AG04450 (cell line): Measurements from ENCODE around the gene SPCS2. TPM values are rescaled to one million over a fixed set of nuclear protein-coding genes. Genes with fewer than 3 reads are reported as not detected.
A peak's percentile ranks its signal among the peaks of the same experiment; 100 is the strongest.
"Not testable (repeated sequence)": the region's sequence is repeated elsewhere in the genome, so short reads cannot be mapped to it uniquely, and the experiment has no call there.

Source experiments
- CTCF ChIA-PET: fragments of 300-600, 350-600 bp; formaldehyde crosslinking; extraction: SDS; loops from one replicate; lab custom pipeline; 2022; ENCODE audit warnings: antibody characterized with exemption, inconsistent platforms; lab: Charles Lee
- POLR2A ChIA-PET: fragments of 350-600 bp; formaldehyde crosslinking; extraction: SDS; loops from one replicate; lab custom pipeline; 2021; ENCODE audit warnings: antibody characterized with exemption, inconsistent platforms; lab: Yijun Ruan, JAX
- DNase-seq: peaks from one replicate; pipeline ENCODE4 v3.0.0-alpha.2; 2011; ENCODE audit warnings: low read depth, low spot score
- H3K27ac ChIP-seq: one replicate; pipeline ENCODE4 v1.5.1; 2012; ENCODE audit warnings: low read depth, low read length, control low read depth
- H3K27me3 ChIP-seq: one replicate; pipeline ENCODE4 v1.6.0; 2012; ENCODE audit warnings: low read length; ENCODE audit not compliant: control insufficient read depth, insufficient read depth
- H3K4me3 ChIP-seq: 2 replicates; pipeline ENCODE4 v1.5.1; 2011; ENCODE audit warnings: mild to moderate bottlenecking, low read depth, low read length, control low read depth
- H3K9me3 ChIP-seq: 2 replicates; pipeline ENCODE4 v1.5.1; 2012; ENCODE audit warnings: low read length; ENCODE audit not compliant: control insufficient read depth, insufficient read depth
- polyA plus RNA-seq: library from polyadenylated mRNA; depleted of rRNA; stranded (reverse); fragments of >200 nt; gene quantifications from 2 replicates; pipeline ENCODE4 v1.2.3, GENCODE V29; 2011
- TF ChIP-seq, protein P1 (sequence below): IDR thresholded peaks from 2 replicates; pipeline ENCODE4 v1.5.1; 2011; ENCODE audit warnings: low read depth, low read length, control low read depth, inconsistent platforms

SPCS2 gene
- polyA plus RNA-seq, 1 experiment: 195 TPM

DNA sequence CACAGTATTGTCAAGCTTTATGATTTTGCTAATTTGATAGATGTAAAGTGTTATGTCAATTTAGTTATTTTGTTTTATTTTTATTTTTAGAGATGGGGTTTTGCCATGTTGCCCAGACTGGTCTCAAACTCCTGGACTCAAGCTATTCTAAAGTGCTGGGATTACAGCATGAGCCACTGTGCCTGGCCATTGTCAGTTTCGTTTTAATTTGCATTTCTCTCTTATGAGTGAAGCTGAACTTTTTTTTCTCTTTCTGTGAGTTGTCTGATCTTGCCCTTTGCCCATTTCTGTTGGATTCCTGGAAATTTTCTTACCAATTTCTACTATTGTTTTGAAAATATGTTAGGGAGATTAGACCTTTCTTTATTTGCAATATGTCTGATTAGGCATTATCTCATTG, 55.1 kb downstream of the SPCS2 start:
- no peaks in the 10 kb centered on the region for H3K27me3 ChIP-seq
- H3K4me3 ChIP-seq: no peak overlapping the region
- POLR2A ChIA-PET: no interaction called here
- CTCF ChIA-PET: interaction anchor here (0.5 to 0.9 kb wide), 4 partner anchors 19 to 337 kb away, joined by 3 to 4 read pairs (median 4); no protein-coding TSS in a partner anchor
- H3K27ac ChIP-seq: no peak overlapping the region
- no peaks in the 10 kb centered on the region for H3K9me3 ChIP-seq
- TF ChIP-seq, protein P1, sequence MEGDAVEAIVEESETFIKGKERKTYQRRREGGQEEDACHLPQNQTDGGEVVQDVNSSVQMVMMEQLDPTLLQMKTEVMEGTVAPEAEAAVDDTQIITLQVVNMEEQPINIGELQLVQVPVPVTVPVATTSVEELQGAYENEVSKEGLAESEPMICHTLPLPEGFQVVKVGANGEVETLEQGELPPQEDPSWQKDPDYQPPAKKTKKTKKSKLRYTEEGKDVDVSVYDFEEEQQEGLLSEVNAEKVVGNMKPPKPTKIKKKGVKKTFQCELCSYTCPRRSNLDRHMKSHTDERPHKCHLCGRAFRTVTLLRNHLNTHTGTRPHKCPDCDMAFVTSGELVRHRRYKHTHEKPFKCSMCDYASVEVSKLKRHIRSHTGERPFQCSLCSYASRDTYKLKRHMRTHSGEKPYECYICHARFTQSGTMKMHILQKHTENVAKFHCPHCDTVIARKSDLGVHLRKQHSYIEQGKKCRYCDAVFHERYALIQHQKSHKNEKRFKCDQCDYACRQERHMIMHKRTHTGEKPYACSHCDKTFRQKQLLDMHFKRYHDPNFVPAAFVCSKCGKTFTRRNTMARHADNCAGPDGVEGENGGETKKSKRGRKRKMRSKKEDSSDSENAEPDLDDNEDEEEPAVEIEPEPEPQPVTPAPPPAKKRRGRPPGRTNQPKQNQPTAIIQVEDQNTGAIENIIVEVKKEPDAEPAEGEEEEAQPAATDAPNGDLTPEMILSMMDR: no peak
- no peak for DNase-seq

DNA sequence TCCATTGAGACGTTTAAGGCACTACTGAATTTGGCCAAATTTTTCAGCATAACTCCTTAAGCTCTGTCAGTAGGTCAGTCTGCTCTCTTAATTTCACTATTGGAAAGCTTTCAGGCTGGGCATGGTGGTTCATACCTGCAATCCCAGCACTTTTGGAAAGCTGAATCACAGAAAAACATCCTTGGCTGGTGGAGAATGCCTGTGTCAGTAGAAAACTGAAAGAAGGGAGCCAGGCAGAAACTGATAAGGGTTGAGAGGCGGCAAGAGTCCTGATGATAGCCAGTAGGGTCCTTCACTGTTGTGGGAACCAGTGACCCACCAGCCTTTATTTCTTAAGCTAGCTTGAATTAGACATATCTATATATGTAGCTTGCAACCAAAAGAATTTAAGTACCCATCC, 62.3 kb downstream of the SPCS2 start:
- no peak for DNase-seq
- H3K27ac ChIP-seq: no peak overlapping the region
- no peaks in the 10 kb centered on the region for H3K9me3 ChIP-seq
- no peak overlapping the region for H3K4me3 ChIP-seq
- ChIA-PET CTCF (interaction anchor here (0.7 to 3.9 kb wide), 5 partner anchors 11 to 237 kb away, joined by 3 to 21 read pairs (median 5); no protein-coding TSS in a partner anchor), POLR2A (no interaction called here)
- no peaks in the 10 kb centered on the region for H3K27me3 ChIP-seq
- TF ChIP-seq, protein P1: no peak

DNA sequence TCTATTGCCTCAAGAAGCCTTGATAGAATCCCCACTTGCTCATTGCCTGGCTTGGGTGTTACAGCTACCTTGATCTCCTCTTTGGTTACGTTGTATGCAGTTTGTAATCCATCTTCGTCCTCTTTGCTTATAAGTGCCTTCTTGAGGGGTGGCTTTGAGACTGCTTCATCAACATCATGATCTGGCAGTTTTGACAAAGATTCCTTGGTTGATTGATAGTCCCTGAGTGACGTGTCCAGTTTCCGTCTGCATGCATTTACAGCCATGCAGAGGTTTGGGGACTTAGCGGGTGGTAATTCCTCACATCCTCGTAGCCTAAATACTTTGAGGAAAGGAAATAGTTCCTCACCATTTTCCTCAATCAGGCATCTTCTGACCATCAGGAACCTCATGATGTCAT, 62.8 kb downstream of the SPCS2 start:
- TF ChIP-seq, protein P1: no peak
- ChIA-PET POLR2A (no interaction called here), CTCF (interaction anchor here (0.8 to 3.9 kb wide), 4 partner anchors 10 to 237 kb away, joined by 5 to 24 read pairs (median 16); no protein-coding TSS in a partner anchor)
- no peaks in the 10 kb centered on the region for H3K9me3 ChIP-seq
- DNase-seq: no peak
- no peaks in the 10 kb centered on the region for H3K27me3 ChIP-seq
- no peak overlapping the region for H3K27ac ChIP-seq
- H3K4me3 ChIP-seq: no peak overlapping the region

DNA sequence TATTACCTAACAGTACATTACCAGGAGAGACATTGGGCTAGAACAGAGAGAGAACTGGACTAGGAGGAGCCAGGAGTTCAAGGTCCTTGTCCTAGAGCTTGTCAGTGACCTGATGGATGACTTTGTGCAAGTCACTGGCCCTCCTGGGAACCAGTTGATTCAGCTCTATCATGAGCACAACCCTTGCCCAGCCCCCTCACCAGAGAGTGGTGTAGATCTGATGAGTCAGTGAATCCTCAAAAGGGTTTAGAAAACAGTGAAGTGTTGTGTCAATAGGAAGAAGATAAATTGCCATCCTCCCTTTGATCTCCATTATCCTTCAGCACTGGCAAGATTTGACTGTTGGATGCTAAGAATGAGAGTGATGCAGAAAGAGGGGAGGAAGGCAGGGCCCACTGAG, 64.0 kb downstream of the SPCS2 start:
- Histone ChIP-seq H3K27me3 (no peaks in the 10 kb centered on the region), H3K9me3 (no peaks in the 10 kb centered on the region), H3K27ac (peak overlapping the region; percentile 72), H3K4me3 (no peak overlapping the region)
- TF ChIP-seq, protein P1: no peak
- no peak for DNase-seq
- CTCF ChIA-PET: interaction anchor here (0.6 to 3.9 kb wide), 5 partner anchors 10 to 250 kb away, joined by 3 to 24 read pairs (median 3); partner anchors contain the start of gene TPBGL
- POLR2A ChIA-PET: interaction anchor here (0.6 kb wide), 1 partner anchor 52 kb away, joined by 3 read pairs; no protein-coding TSS in a partner anchor

DNA sequence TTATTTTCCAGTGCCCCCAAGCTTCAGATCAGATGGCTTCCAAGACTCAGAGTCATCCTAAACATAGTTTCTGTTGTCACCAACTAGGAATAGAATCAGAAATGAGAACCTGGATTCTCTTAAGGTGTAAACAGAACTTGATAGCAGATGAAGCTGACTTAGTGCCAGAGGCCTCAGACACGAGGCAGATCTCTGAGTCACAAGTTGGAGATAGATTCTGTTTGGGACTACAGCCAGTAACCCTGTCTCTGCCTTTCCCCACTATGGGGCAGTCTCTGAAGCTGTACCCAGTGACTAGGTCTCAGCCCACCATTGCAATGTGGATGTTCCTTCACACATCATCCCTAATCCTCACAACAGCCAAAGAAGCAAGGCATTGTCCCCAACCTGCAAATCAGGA, 65.1 kb downstream of the SPCS2 start:
- H3K27ac ChIP-seq: peak overlapping the region; percentile 72
- POLR2A ChIA-PET: no interaction called here

DNA sequence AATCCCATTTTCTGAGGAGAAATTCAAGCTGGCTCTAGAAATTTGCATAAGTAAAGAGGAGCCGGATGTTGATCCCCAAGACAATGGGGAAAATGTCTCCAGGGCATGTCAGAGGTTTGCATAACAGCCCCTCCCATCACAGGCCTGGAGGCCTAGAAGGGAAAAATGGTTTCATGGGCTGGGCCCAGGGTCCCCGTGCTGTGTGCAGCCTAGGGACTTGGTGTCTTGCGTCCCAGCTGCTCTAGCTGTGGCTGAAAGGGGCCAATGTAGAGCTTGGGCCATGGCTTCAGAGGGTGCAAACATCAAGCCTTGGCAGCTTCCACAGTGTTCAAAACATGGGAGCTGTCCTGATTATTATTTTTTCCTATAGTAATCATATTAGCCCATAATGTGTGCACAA, 70.1 kb downstream of the SPCS2 start:
- DNase-seq, H3K27ac ChIP-seq, CTCF ChIA-PET, H3K27me3 ChIP-seq, H3K4me3 ChIP-seq, POLR2A ChIA-PET, H3K9me3 ChIP-seq: not testable (repeated sequence)

More for the DNA sequence above, 65.1 kb downstream of the SPCS2 start:
- Histone ChIP-seq H3K27me3 (no peaks in the 10 kb centered on the region), H3K9me3 (peaks cover under 1% of the 10 kb centered on the region), H3K4me3 (no peak overlapping the region)
- DNase-seq: peak; percentile 77
- CTCF ChIA-PET: interaction anchor here (0.5 to 3.2 kb wide), 5 partner anchors 9 to 1692 kb away, joined by 3 to 24 read pairs (median 8); no protein-coding TSS in a partner anchor
- TF ChIP-seq, protein P1: peak; percentile 43

DNA sequence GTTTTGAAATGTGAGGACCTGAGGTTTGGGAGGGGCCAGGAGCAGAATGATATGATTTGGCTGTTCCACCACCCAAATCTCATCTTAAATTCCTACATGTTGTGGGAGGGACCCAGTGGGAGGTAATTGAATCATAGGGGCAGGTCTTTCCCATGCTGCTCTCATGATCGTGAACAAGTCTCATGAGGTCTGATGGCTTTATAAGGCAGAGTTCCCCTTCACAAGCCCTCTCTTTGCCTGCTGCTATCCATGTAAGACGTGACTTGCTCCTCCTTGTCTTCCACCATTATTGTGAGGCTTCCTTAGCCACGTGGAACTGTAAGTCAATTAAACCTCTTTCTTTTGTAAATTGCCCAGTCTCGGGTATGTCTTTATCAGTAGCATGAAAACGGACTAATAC, 71.3 kb downstream of the SPCS2 start:
- CTCF ChIA-PET: interaction anchor here (1.3 to 9.0 kb wide), 5 partner anchors 10 to 229 kb away, joined by 6 to 132 read pairs (median 21); no protein-coding TSS in a partner anchor
- H3K4me3 ChIP-seq, H3K9me3 ChIP-seq, H3K27ac ChIP-seq, POLR2A ChIA-PET, DNase-seq, H3K27me3 ChIP-seq: not testable (repeated sequence)
